Measurements from ENCODE around the gene ASIC1. TPM values are rescaled to one million over a fixed set of nuclear protein-coding genes. Genes with fewer than 3 reads are reported as not detected.
A peak's percentile ranks its signal among the peaks of the same experiment; 100 is the strongest.

The ASIC1 gene
- total and polyA plus RNA-seq, 2 of the 4 experiments (the other 2 are of a cell fraction) = 1.6 to 9.9 TPM

- ATAC-seq (ENCODE audit: low read depth) = no peak
- Histone ChIP-seq H3K4me1 (ENCODE audit: control insufficient read depth, insufficient read depth, low read length) (peaks cover 7% of the 10 kb centered on the region), H3K56ac (ENCODE audit: extremely low read depth, insufficient read depth, low read length) (no peak overlapping the region), H3K18ac (ENCODE audit: low read depth, low read length) (no peak overlapping the region), H3K36me3 (ENCODE audit: control insufficient read depth, insufficient read depth, low read length) (0 out of 2 replicates have a peak, but pooled peaks cover 3% of the 10 kb centered on the region), H3K79me1 (ENCODE audit: low read depth in 1 of 2, low read length in 2 of 2) (no peaks in the 10 kb centered on the region; a peak in 1 of 4 replicates), H4K5ac (ENCODE audit: low read depth, low read length) (no peak overlapping the region), H3K27ac (ENCODE audit: insufficient read depth, low read length) (no peak overlapping the region), H2BK5ac (ENCODE audit: low read depth, low read length, poor library complexity, severe bottlenecking) (no peak overlapping the region), H2AFZ (replicated peaks; ENCODE audit: low read length, poor library complexity) (peak overlapping the region; percentile 90), H4K8ac (ENCODE audit: low read depth in 2 of 2, low read length in 2 of 2) (no peak overlapping the region), H3K4ac (ENCODE audit: low read depth, low read length) (0 out of 2 replicates have a peak overlapping the region, but pooled peaks have one; percentile 22), H2BK15ac (ENCODE audit: low read depth, low read length) (no peak overlapping the region), H3K27me3 (ENCODE audit: control insufficient read depth, insufficient read depth, low read length) (peaks cover 34% of the 10 kb centered on the region), H3K9me1 (ENCODE audit: insufficient read depth, low read length) (no peaks in the 10 kb centered on the region), H3K4me2 (ENCODE audit: low read depth, low read length) (peak overlapping the region; percentile 100), H3K9me3 (ENCODE audit: control insufficient read depth, insufficient read depth, low read length) (no peaks in the 10 kb centered on the region), H3K9ac (ENCODE audit: low read depth, low read length) (peak overlapping the region; percentile 65), H4K91ac (ENCODE audit: insufficient read depth, low read depth, low read length) (no peak overlapping the region), H2AK9ac (replicated peaks; ENCODE audit: low read depth, low read length, poor library complexity) (no peak overlapping the region), H2AK5ac (ENCODE audit: low read depth, low read length) (no peak overlapping the region; the same call in 1 of the 2 replicates), H3K14ac (replicated peaks; ENCODE audit: low read depth, low read length) (peak overlapping the region; percentile 10; the same call in 1 of the 2 replicates), H3K4me3 (ENCODE audit: insufficient read depth, low read depth, low read length) (peak overlapping the region; percentile 85; the same call in 1 of the 2 replicates), H2BK120ac (ENCODE audit: low read depth, low read length) (no peak overlapping the region), H3K23ac (ENCODE audit: low read depth, low read length) (peak overlapping the region; percentile 60), H2BK20ac (ENCODE audit: low read depth, low read length) (no peak overlapping the region), H4K20me1 (ENCODE audit: insufficient read depth, low read length) (peaks cover 7% of the 10 kb centered on the region; the same call in 1 of the 2 replicates)
- no CpG with 5 or more reads among the region's 3 CpGs for WGBS, 2 experiments (ENCODE audit: extremely low coverage in 2 of 2, insufficient read length in 1 of 2)
- in situ Hi-C loops (cut with MboI; ENCODE audit: low sequenced_read_pairs) (loop anchor here (5.0 kb wide), 1 partner anchor 84 kb away; the partner anchor contains the start of gene AQP6), dilution Hi-C loops (cut with HindIII; ENCODE audit: low sequenced_read_pairs, unreplicated experiment) (no loop called here), intact Hi-C loops (cut with micrococcal nuclease) (loop anchor here (1.0 to 2.0 kb wide), 4 partner anchors 82 to 280 kb away; no protein-coding TSS in a partner anchor)
- DNase-seq = no peak
- CTCF ChIA-PET = interaction anchor here (0.6 to 1.8 kb wide), 12 partner anchors 9 to 272 kb away, joined by 3 to 17 read pairs (median 4); no protein-coding TSS in a partner anchor
- POLR2A ChIA-PET (ENCODE audit: unreplicated experiment) = no interaction called here
- TF ChIP-seq, protein P1, sequence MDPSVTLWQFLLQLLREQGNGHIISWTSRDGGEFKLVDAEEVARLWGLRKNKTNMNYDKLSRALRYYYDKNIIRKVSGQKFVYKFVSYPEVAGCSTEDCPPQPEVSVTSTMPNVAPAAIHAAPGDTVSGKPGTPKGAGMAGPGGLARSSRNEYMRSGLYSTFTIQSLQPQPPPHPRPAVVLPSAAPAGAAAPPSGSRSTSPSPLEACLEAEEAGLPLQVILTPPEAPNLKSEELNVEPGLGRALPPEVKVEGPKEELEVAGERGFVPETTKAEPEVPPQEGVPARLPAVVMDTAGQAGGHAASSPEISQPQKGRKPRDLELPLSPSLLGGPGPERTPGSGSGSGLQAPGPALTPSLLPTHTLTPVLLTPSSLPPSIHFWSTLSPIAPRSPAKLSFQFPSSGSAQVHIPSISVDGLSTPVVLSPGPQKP (IDR thresholded peaks at IDR 0.05; ENCODE audit: borderline replicate concordance, low read depth, low read length) = no peak
- no peak for TF ChIP-seq MXI1 (IDR thresholded peaks at IDR 0.05; ENCODE audit: borderline replicate concordance, low read depth, low read length)
- no peak for TF ChIP-seq MAZ (IDR thresholded peaks at IDR 0.05; ENCODE audit: borderline replicate concordance, low read depth, low read length)
- TF ChIP-seq SMC3 (IDR thresholded peaks at IDR 0.05; ENCODE audit: low read depth, low read length) = no peak
- TF ChIP-seq CTCF (conservative IDR thresholded peaks at IDR 0.05; ENCODE audit: low read depth, low read length) = no peak
- no peak for TF ChIP-seq POLR2A (IDR thresholded peaks at IDR 0.05; ENCODE audit: low read depth, low read length)
- TF ChIP-seq CHD1 (IDR thresholded peaks at IDR 0.05; ENCODE audit: low read depth, low read length) = no peak
- no peak for TF ChIP-seq BHLHE40 (IDR thresholded peaks at IDR 0.05; ENCODE audit: low read depth, low read length)
- TF ChIP-seq CEBPB (IDR thresholded peaks at IDR 0.05; ENCODE audit: low read depth, low read length) = no peak
- no peak for TF ChIP-seq RFX5 (IDR thresholded peaks at IDR 0.05; ENCODE audit: low read depth, low read length)
- no peak for TF ChIP-seq MAFK (IDR thresholded peaks at IDR 0.05; ENCODE audit: low read depth, low read length)
- no peak for TF ChIP-seq RCOR1 (IDR thresholded peaks at IDR 0.05; ENCODE audit: insufficient replicate concordance, low read length)
- TF ChIP-seq RAD21 (IDR thresholded peaks at IDR 0.05; ENCODE audit: low read length) = no peak
- TF ChIP-seq, protein P2, sequence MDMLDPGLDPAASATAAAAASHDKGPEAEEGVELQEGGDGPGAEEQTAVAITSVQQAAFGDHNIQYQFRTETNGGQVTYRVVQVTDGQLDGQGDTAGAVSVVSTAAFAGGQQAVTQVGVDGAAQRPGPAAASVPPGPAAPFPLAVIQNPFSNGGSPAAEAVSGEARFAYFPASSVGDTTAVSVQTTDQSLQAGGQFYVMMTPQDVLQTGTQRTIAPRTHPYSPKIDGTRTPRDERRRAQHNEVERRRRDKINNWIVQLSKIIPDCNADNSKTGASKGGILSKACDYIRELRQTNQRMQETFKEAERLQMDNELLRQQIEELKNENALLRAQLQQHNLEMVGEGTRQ (IDR thresholded peaks at IDR 0.05; ENCODE audit: low read depth, low read length) = no peak
- no peak for TF ChIP-seq NFE2L2 (IDR thresholded peaks at IDR 0.05; ENCODE audit: low read depth, low read length)
- no peak for TF ChIP-seq FOS (IDR thresholded peaks at IDR 0.05; ENCODE audit: low read depth, low read length)
- BruUV-seq (replicated peaks) = no TSS peak
These were observed 788 bp upstream of the ASIC1 start for GRCh38 chr12:50056639-50056976.

Measured in IMR-90 (cell line).